Esophagus muscularis mucosa (tissue), 3 donors: ENCODE results near the gene CLASRP.

Experiments
- CTCF ChIP-seq, 3 experiments: fragments of 200-600 bp in 2 of 3; fragments of 450-650 bp in 1 of 3; sonication (generic) in 2 of 3; IDR thresholded peaks; one replicate each; pipeline ENCODE4 v1.5.1; 2017 to 2019; ENCODE audit warnings: antibody characterized with exemption in 3 of 3, mild to moderate bottlenecking in 2 of 3, moderate library complexity in 1 of 3
- EP300 ChIP-seq: sonication (generic); formaldehyde crosslinking; IDR thresholded peaks from one replicate; pipeline ENCODE4 v1.6.1; 2017; ENCODE audit warnings: antibody characterized with exemption

- TF ChIP-seq EP300: no peak
- no peak for TF ChIP-seq CTCF (IDR thresholded peaks at IDR 0.05)
Observed at GRCh38 chr19:45035755-45036154, 3.1 kb upstream of the CLASRP start.
